BE2C (cell line): Measurements from ENCODE around the gene FAM217A.

ENCODE experiments used
- DNase-seq: peaks from one replicate; pipeline ENCODE4 v3.0.0-alpha.2; 2020
- H3K27me3 ChIP-seq: fragments of 250-450 bp; sonication (Bioruptor Pico); 2 replicates; pipeline ENCODE4 v1.5.1; 2020; ENCODE audit warnings: mild to moderate bottlenecking
- H3K36me3 ChIP-seq: fragments of 250-450 bp; sonication (Bioruptor Pico); 2 replicates; pipeline ENCODE4 v1.5.1; 2020; ENCODE audit warnings: mild to moderate bottlenecking
- H3K4me1 ChIP-seq: fragments of 250-450 bp; sonication (Bioruptor Pico); 2 replicates; pipeline ENCODE4 v1.5.1; 2020
- H3K4me3 ChIP-seq: 2 replicates; pipeline ENCODE4 v1.5.1; 2011; ENCODE audit warnings: low read depth, low read length
- H3K9me3 ChIP-seq: fragments of 250-450 bp; sonication (Bioruptor Pico); 2 replicates; pipeline ENCODE4 v1.5.1; 2020
- CTCF ChIP-seq: IDR thresholded peaks from 2 replicates; pipeline ENCODE4 v1.5.1; 2012; ENCODE audit warnings: mild to moderate bottlenecking, low read depth, low read length

Gene FAM217A

GRCh38 chr6:4071330-4071729, 7.6 kb downstream of the FAM217A start:
- H3K27me3 ChIP-seq, result no peaks in the 10 kb centered on the region
- no peaks in the 10 kb centered on the region for H3K9me3 ChIP-seq
- H3K4me3 ChIP-seq, result no peak overlapping the region
- no peak for DNase-seq
- no peaks in the 10 kb centered on the region for H3K4me1 ChIP-seq
- no peak for TF ChIP-seq CTCF
- H3K36me3 ChIP-seq, result no peaks in the 10 kb centered on the region

GRCh38 chr6:4069199-4069598, 9.7 kb downstream of the FAM217A start:
- Histone ChIP-seq H3K27me3 (no peaks in the 10 kb centered on the region), H3K4me1 (no peaks in the 10 kb centered on the region), H3K36me3 (no peaks in the 10 kb centered on the region), H3K9me3 (no peaks in the 10 kb centered on the region), H3K4me3 (no peak overlapping the region)
- no peak for DNase-seq
- no peak for TF ChIP-seq CTCF

GRCh38 chr6:4067673-4068072, 11.3 kb downstream of the FAM217A start:
- no peak for DNase-seq

GRCh38 chr6:4066029-4066755, 12.7 kb downstream of the FAM217A start:
- H3K9me3 ChIP-seq, result no peaks in the 10 kb centered on the region
- no peak for TF ChIP-seq CTCF
- no peak for DNase-seq
- H3K27me3 ChIP-seq, result no peaks in the 10 kb centered on the region
- H3K4me1 ChIP-seq, result no peaks in the 10 kb centered on the region
- H3K4me3 ChIP-seq, result no peak overlapping the region
- H3K36me3 ChIP-seq, result peaks cover 24% of the 10 kb centered on the region

More at GRCh38 chr6:4067673-4068072, 11.3 kb downstream of the FAM217A start:
- Histone ChIP-seq H3K27me3 (no peaks in the 10 kb centered on the region), H3K36me3 (peaks cover 11% of the 10 kb centered on the region), H3K4me1 (no peaks in the 10 kb centered on the region), H3K4me3 (no peak overlapping the region), H3K9me3 (no peaks in the 10 kb centered on the region)
- TF ChIP-seq CTCF, result no peak

GRCh38 chr6:4059115-4059777, 19.7 kb downstream of the FAM217A start:
- Histone ChIP-seq H3K9me3 (no peaks in the 10 kb centered on the region), H3K27me3 (no peaks in the 10 kb centered on the region; the same call in 1 of the 2 replicates), H3K4me1 (no peaks in the 10 kb centered on the region; the same call in 1 of the 2 replicates), H3K4me3 (no peak overlapping the region), H3K36me3 (peaks cover 84% of the 10 kb centered on the region)
- TF ChIP-seq CTCF, result no peak
- DNase-seq, result no peak

GRCh38 chr6:4057036-4057435, 21.9 kb downstream of the FAM217A start:
- Histone ChIP-seq H3K36me3 (peaks cover 87% of the 10 kb centered on the region), H3K4me1 (no peaks in the 10 kb centered on the region; the same call in 1 of the 2 replicates), H3K9me3 (no peaks in the 10 kb centered on the region), H3K27me3 (no peaks in the 10 kb centered on the region; the same call in 1 of the 2 replicates), H3K4me3 (no peak overlapping the region)
- no peak for TF ChIP-seq CTCF
- no peak for DNase-seq
